Smooth muscle cell (in vitro differentiated cells): ENCODE measurements around the gene LRP5. TPM values are rescaled to one million over a fixed set of nuclear protein-coding genes. Genes with fewer than 3 reads are reported as not detected.
"Not testable (repeated sequence)": the region's sequence is repeated elsewhere in the genome, so short reads cannot be mapped to it uniquely, and the experiment has no call there.

ENCODE experiments used
- DNase-seq: peaks from one replicate; lab custom pipeline; 2025; ENCODE audit not compliant: unreplicated experiment; lab: John Stamatoyannopoulos, UW
- H2AFZ ChIP-seq: fragments of 200-600 bp; sonication (generic); 2 replicates; pipeline ENCODE4 v1.6.0; 2016; ENCODE audit warnings: antibody characterized with exemption, low read depth, mild to moderate bottlenecking
- H3F3A ChIP-seq: fragments of 200-600 bp; sonication (generic); 2 replicates; pipeline ENCODE4 v1.6.0; 2017; ENCODE audit warnings: antibody characterized with exemption, low read depth
- H3K27ac ChIP-seq: fragments of 200-600 bp; sonication (generic); 2 replicates; pipeline ENCODE4 v1.5.1; 2016; ENCODE audit warnings: low read depth, mild to moderate bottlenecking
- H3K27me3 ChIP-seq: fragments of 200-600 bp; sonication (generic); 2 replicates; pipeline ENCODE4 v1.6.1; 2016; ENCODE audit warnings: low read depth, mild to moderate bottlenecking
- H3K36me3 ChIP-seq: fragments of 200-600 bp; sonication (generic); 2 replicates; pipeline ENCODE4 v1.5.1; 2016; ENCODE audit warnings: low read depth
- H3K4me1 ChIP-seq: fragments of 200-600 bp; sonication (generic); 2 replicates; pipeline ENCODE4 v1.5.1; 2016; ENCODE audit warnings: low read depth
- H3K4me2 ChIP-seq: fragments of 200-600 bp; sonication (generic); 2 replicates; pipeline ENCODE4 v1.6.0; 2016; ENCODE audit warnings: mild to moderate bottlenecking
- H3K4me3 ChIP-seq: fragments of 200-600 bp; sonication (generic); 2 replicates; pipeline ENCODE4 v1.5.1; 2016; ENCODE audit warnings: mild to moderate bottlenecking
- H3K79me2 ChIP-seq: fragments of 200-600 bp; sonication (generic); 2 replicates; pipeline ENCODE4 v1.6.0; 2016; ENCODE audit warnings: low read depth, mild to moderate bottlenecking
- H3K9ac ChIP-seq: fragments of 200-600 bp; sonication (generic); 2 replicates; pipeline ENCODE4 v1.6.0; 2016; ENCODE audit warnings: low read depth
- H3K9me3 ChIP-seq: fragments of 200-600 bp; sonication (generic); replicated peaks from 2 replicates; pipeline ENCODE4 v1.5.1; 2016; ENCODE audit warnings: low read depth
- H4K20me1 ChIP-seq: fragments of 200-600 bp; sonication (generic); 2 replicates; pipeline ENCODE4 v1.6.0; 2016; ENCODE audit warnings: low read depth
- WGBS: methylation state at CpG from one replicate; pipeline ENCODE4 v1.1.7; 2016; ENCODE audit warnings: low lambda C conversion rate; 5-methylcytosine and 5-hydroxymethylcytosine counted together
- polyA plus RNA-seq: library from polyadenylated mRNA; unstranded; fragments of >200 nt; fragmentation: Nextera tagmentation; extraction: Ambion mirVana; gene quantifications from 2 replicates; pipeline ENCODE4 v1.2.1, GENCODE V29; 2016
- total RNA-seq: library from RNA; depleted of rRNA; stranded (reverse); fragments of >200 nt; gene quantifications from 2 replicates; pipeline ENCODE4 v1.2.3, GENCODE V29; 2014
- TF ChIP-seq, protein P1 (sequence below): fragments of 200-600 bp; sonication (generic); IDR thresholded peaks from 2 replicates; pipeline ENCODE4 v1.5.1; 2017; ENCODE audit warnings: borderline replicate concordance, mild to moderate bottlenecking, antibody characterized with exemption; ENCODE audit not compliant: insufficient read depth, poor library complexity, severe bottlenecking

Gene LRP5
- total and polyA plus RNA-seq, 2 experiments from 2014 or later = 16.1 to 26.6 TPM

DNA sequence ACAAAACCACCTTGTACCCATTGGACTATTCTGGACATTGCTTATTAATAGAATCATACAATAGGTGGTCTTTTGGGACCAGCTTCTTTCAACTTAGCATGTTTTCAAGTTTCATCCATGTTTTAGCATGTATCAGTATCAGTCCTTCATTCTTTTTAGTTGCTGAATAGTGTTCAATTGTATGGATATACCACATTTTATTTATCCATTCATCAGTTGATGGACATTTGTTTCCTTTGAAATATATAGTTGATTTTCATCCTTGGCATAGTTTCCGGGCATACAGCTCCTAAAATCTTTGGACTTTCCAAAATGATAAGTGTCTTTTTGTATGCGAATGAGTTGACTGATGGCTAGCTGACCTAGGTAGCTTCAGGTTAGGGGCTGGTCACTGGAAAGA, 160.4 kb downstream of the LRP5 start:
- Histone ChIP-seq H3K36me3 (no peaks in the 10 kb centered on the region), H3K9me3 (no peaks in the 10 kb centered on the region), H3K4me1 (peaks cover 28% of the 10 kb centered on the region), H3K4me2 (peak overlapping the region; percentile 25), H3K27ac (peak overlapping the region; percentile 82), H4K20me1 (peaks cover 89% of the 10 kb centered on the region), H2AFZ (no peak overlapping the region), H3K9ac (peak overlapping the region; percentile 57), H3K4me3 (no peak overlapping the region), H3F3A (peaks cover 26% of the 10 kb centered on the region), H3K27me3 (no peaks in the 10 kb centered on the region), H3K79me2 (peaks cover 88% of the 10 kb centered on the region)
- TF ChIP-seq, protein P1, sequence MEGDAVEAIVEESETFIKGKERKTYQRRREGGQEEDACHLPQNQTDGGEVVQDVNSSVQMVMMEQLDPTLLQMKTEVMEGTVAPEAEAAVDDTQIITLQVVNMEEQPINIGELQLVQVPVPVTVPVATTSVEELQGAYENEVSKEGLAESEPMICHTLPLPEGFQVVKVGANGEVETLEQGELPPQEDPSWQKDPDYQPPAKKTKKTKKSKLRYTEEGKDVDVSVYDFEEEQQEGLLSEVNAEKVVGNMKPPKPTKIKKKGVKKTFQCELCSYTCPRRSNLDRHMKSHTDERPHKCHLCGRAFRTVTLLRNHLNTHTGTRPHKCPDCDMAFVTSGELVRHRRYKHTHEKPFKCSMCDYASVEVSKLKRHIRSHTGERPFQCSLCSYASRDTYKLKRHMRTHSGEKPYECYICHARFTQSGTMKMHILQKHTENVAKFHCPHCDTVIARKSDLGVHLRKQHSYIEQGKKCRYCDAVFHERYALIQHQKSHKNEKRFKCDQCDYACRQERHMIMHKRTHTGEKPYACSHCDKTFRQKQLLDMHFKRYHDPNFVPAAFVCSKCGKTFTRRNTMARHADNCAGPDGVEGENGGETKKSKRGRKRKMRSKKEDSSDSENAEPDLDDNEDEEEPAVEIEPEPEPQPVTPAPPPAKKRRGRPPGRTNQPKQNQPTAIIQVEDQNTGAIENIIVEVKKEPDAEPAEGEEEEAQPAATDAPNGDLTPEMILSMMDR = no peak
- whole genome bisulfite sequencing = 96% methylated on average over 2 of the region's 2 CpGs
- DNase-seq = no peak

DNA sequence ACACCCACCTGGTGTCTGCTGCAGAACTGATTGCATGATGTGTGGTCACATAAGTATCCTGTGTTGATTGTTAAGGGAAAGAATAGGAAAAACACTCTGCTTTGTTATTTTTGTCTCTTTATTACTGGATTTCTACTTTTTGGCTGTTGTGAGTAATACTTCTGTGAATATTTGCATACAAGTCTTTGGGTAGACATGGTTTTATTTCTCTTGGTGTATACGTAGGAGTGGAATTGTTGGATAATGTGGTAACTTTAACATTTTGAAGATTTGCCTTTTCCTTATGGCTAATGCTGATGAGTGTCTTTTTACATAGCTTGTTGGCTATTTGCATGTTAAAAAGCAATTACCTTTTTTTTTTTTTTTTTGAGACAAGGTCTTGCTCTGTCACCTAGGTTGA, 161.3 kb downstream of the LRP5 start:
- Histone ChIP-seq H3K27me3 (no peaks in the 10 kb centered on the region), H4K20me1 (peaks cover 89% of the 10 kb centered on the region), H3K9me3 (no peaks in the 10 kb centered on the region), H3K4me3 (no peak overlapping the region), H3K79me2 (peaks cover 88% of the 10 kb centered on the region), H3K36me3 (no peaks in the 10 kb centered on the region), H2AFZ (no peak overlapping the region), H3K9ac (no peak overlapping the region), H3F3A (peaks cover 26% of the 10 kb centered on the region), H3K4me2 (no peak overlapping the region), H3K27ac (peak overlapping the region; percentile 82), H3K4me1 (peaks cover 19% of the 10 kb centered on the region)
- no peak for DNase-seq
- TF ChIP-seq, protein P1 = no peak
- WGBS = 92% methylated on average over 1 of the region's 1 CpG

DNA sequence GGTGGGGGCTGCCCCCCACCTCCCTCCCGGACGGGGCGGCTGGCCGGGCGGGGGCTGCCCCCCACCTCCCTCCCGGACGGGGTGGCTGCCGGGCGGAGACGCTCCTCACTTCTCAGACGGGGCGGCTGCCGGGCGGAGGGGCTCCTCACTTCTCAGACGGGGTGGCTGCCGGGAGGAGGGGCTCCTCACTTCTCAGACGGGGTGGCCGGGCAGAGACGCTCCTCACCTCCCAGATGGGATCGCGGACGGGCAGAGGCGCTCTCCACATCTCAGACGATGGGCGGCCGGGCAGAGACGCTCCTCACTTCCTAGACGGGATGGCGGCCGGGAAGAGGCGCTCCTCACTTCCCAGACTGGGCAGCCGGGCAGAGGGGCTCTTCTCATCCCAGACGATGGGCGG, 163.2 kb downstream of the LRP5 start:
- H3K9ac ChIP-seq, H3K36me3 ChIP-seq, H3K27me3 ChIP-seq, H3K4me1 ChIP-seq, H3F3A ChIP-seq, H3K27ac ChIP-seq, H3K4me3 ChIP-seq, H3K4me2 ChIP-seq, H2AFZ ChIP-seq, DNase-seq, H3K9me3 ChIP-seq: not testable (repeated sequence)
- 97% methylated on average over 13 of the region's 34 CpGs for WGBS
- Histone ChIP-seq H3K79me2 (peaks cover 88% of the 10 kb centered on the region), H4K20me1 (peaks cover 89% of the 10 kb centered on the region)

DNA sequence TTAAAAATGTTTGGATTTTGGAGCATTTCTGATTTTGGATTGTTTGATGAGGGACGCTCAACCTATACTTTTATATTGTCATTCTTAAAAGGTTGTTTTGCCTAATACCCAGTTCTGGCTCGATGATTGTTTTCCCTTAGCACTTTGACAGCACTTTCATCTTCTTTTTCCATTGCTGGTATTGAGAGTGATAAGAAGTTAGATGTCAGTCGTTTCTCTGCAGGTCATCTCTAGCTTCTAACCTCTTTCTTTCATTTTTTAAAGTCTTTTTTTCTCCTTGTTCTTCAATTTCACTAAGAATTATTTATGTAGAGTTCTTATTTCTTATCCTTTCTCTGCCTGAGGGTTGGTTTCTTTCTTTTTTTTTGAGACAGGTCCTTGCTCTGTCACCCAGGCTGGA, 167.0 kb downstream of the LRP5 start:
- peaks cover 90% of the 10 kb centered on the region for H3K79me2 ChIP-seq
- H3K4me2 ChIP-seq = no peak overlapping the region
- H3K27ac ChIP-seq = no peak overlapping the region
- no peak for DNase-seq
- peaks cover 89% of the 10 kb centered on the region for H4K20me1 ChIP-seq
- no peaks in the 10 kb centered on the region for H3K27me3 ChIP-seq
- TF ChIP-seq, protein P1 = no peak
- no peaks in the 10 kb centered on the region for H3K4me1 ChIP-seq
- 97% methylated on average over 3 of the region's 3 CpGs for WGBS
- H3K36me3 ChIP-seq = no peaks in the 10 kb centered on the region
- no peak overlapping the region for H3K9ac ChIP-seq
- no peak overlapping the region for H2AFZ ChIP-seq
- H3K9me3 ChIP-seq = no peaks in the 10 kb centered on the region
- H3K4me3 ChIP-seq = no peak overlapping the region
- H3F3A ChIP-seq = no peaks in the 10 kb centered on the region
